ENCODE measurements around the gene AKR1C4.

AKR1C4 gene

DNA sequence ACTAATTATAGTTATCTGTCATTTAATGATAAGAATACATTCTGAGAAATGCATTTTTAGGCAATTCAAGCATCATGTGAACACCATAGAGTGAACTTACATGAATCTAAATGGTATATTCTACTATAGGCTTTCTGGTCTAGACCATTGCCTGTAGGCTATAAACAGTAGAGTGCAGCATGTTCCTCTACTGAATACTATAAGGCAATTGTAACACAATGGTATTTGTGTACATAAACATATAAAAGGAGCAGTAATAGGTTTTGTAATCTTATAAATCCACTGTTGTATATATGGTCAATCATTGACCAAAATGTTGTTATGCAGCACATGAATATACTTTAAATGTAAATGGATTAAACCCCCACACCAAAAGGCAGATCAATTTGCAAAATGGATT, 71.6 kb downstream of the AKR1C4 start:
- no peaks in the 10 kb centered on the region for H3K4me1 Mint-ChIP-seq
- peaks cover 3% of the 10 kb centered on the region for H3K27me3 Mint-ChIP-seq
- no peak for ATAC-seq
- H3K36me3 Mint-ChIP-seq (ENCODE audit: low read depth), result no peaks in the 10 kb centered on the region
- no peak for DNase-seq
- no peak overlapping the region for H3K4me3 Mint-ChIP-seq
- peaks cover 14% of the 10 kb centered on the region for H3K9me3 Mint-ChIP-seq
- no peak overlapping the region for H3K27ac Mint-ChIP-seq

All from activated naive CD8-positive, alpha-beta T cell treated with anti-CD3 and anti-CD28 coated beads, Interleukin-2, amount 50 U/mL, for 24 hours (primary cell).